ENCODE results near the gene TBC1D9B. TPM values are rescaled to one million over a fixed set of nuclear protein-coding genes. Genes with fewer than 3 reads are reported as not detected.

Gene TBC1D9B
- total and polyA plus RNA-seq, 2 of the 13 experiments (the other 11 are each of a cell fraction or from before 2014, with no cell fraction given) = 35.0 to 50.0 TPM

DNA sequence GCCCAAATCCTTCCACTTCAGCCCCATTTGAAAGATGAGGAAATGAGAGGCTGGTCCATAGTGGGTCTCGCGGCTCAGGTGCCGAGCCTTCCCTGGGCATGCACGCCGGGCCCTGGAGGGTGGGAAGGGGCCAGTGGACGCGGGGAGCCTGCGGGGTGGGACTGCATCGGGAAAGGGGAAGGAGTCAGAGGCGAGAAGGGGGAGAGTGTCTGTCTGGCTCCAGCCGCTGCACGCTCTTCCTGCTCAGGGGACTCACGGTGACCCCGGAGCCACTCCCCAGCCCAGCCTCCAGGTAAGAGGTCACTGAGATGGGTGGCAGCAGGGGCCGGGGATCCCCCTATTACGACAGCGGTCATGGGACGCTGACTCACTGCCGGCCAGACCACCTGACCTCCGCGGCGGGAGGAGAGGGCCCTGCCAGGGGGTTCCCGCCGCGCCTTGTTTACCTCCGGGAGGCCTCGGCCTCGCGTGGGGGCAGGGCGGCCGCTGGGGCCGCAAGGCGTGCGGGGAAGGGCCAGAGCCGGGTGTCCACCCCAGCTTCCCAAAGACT lies 88.9 kb downstream of the TBC1D9B start (continued):
- TF ChIP-seq PHF5A (CRISPR knock-in tag; IDR thresholded peaks at IDR 0.05; ENCODE audit: low read depth, unreplicated experiment) = peak; percentile 49
- TF ChIP-seq GABPA (IDR thresholded peaks at IDR 0.05; ENCODE audit: low read depth, low read length) = no peak
- TF ChIP-seq GABPA (CRISPR knock-in tag; IDR thresholded peaks at IDR 0.05; ENCODE audit: low read depth) = peak; percentile 63; the same call in 1 of the 2 replicates
- no peak; the same call in 1 of the 2 replicates for TF ChIP-seq TBX3 (IDR thresholded peaks at IDR 0.05; ENCODE audit: borderline replicate concordance)
- peak; percentile 3 for TF ChIP-seq POLR2G (IDR thresholded peaks at IDR 0.05; ENCODE audit: low read depth, low read length)
- TF ChIP-seq, protein P1, sequence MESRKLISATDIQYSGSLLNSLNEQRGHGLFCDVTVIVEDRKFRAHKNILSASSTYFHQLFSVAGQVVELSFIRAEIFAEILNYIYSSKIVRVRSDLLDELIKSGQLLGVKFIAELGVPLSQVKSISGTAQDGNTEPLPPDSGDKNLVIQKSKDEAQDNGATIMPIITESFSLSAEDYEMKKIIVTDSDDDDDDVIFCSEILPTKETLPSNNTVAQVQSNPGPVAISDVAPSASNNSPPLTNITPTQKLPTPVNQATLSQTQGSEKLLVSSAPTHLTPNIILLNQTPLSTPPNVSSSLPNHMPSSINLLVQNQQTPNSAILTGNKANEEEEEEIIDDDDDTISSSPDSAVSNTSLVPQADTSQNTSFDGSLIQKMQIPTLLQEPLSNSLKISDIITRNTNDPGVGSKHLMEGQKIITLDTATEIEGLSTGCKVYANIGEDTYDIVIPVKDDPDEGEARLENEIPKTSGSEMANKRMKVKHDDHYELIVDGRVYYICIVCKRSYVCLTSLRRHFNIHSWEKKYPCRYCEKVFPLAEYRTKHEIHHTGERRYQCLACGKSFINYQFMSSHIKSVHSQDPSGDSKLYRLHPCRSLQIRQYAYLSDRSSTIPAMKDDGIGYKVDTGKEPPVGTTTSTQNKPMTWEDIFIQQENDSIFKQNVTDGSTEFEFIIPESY (CRISPR knock-in tag; IDR thresholded peaks at IDR 0.05) = peak; percentile 44; the same call in 1 of the 2 replicates
- TF ChIP-seq, protein P2, sequence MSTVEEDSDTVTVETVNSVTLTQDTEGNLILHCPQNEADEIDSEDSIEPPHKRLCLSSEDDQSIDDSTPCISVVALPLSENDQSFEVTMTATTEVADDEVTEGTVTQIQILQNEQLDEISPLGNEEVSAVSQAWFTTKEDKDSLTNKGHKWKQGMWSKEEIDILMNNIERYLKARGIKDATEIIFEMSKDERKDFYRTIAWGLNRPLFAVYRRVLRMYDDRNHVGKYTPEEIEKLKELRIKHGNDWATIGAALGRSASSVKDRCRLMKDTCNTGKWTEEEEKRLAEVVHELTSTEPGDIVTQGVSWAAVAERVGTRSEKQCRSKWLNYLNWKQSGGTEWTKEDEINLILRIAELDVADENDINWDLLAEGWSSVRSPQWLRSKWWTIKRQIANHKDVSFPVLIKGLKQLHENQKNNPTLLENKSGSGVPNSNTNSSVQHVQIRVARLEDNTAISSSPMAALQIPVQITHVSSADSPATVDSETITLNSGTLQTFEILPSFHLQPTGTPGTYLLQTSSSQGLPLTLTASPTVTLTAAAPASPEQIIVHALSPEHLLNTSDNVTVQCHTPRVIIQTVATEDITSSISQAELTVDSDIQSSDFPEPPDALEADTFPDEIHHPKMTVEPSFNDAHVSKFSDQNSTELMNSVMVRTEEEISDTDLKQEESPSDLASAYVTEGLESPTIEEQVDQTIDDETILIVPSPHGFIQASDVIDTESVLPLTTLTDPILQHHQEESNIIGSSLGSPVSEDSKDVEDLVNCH (CRISPR knock-in tag; IDR thresholded peaks at IDR 0.05) = 0 out of 2 replicates have a peak, but pooled peaks have one; percentile 33
- TF ChIP-seq IKZF4 (CRISPR knock-in tag; IDR thresholded peaks at IDR 0.05; ENCODE audit: borderline replicate concordance, low read depth, not compliant biosample characterization) = no peak
- peak; percentile 78; the same call in 1 of the 2 replicates for TF ChIP-seq ZSCAN22 (CRISPR knock-in tag; IDR thresholded peaks at IDR 0.05)
- TF ChIP-seq ZNF530 (CRISPR knock-in tag; IDR thresholded peaks at IDR 0.05; ENCODE audit: low read depth) = no peak
- TF ChIP-seq IRX3 (CRISPR knock-in tag; IDR thresholded peaks at IDR 0.05; ENCODE audit: borderline replicate concordance, low read depth) = no peak
- 0 out of 2 replicates have a peak, but pooled peaks have one; percentile 50 for TF ChIP-seq SIX4 (CRISPR knock-in tag; IDR thresholded peaks at IDR 0.05)
- TF ChIP-seq KLF9 (CRISPR knock-in tag; IDR thresholded peaks at IDR 0.05; ENCODE audit: low read depth) = no peak
- no peak for TF ChIP-seq EED (CRISPR knock-in tag; IDR thresholded peaks at IDR 0.05)
- TF ChIP-seq, protein P3, sequence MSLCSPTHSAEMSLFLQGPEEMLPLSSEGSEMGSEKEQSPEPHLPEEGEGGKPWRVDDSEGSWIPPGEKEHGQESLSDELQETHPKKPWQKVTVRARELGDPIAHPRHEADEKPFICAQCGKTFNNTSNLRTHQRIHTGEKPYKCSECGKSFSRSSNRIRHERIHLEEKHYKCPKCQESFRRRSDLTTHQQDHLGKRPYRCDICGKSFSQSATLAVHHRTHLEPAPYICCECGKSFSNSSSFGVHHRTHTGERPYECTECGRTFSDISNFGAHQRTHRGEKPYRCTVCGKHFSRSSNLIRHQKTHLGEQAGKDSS (CRISPR knock-in tag; IDR thresholded peaks at IDR 0.05; ENCODE audit: borderline replicate concordance, low read depth) = no peak
- peak; percentile 100 for TF ChIP-seq PPARG (CRISPR knock-in tag; conservative IDR thresholded peaks at IDR 0.05)
- TF ChIP-seq, protein P4, sequence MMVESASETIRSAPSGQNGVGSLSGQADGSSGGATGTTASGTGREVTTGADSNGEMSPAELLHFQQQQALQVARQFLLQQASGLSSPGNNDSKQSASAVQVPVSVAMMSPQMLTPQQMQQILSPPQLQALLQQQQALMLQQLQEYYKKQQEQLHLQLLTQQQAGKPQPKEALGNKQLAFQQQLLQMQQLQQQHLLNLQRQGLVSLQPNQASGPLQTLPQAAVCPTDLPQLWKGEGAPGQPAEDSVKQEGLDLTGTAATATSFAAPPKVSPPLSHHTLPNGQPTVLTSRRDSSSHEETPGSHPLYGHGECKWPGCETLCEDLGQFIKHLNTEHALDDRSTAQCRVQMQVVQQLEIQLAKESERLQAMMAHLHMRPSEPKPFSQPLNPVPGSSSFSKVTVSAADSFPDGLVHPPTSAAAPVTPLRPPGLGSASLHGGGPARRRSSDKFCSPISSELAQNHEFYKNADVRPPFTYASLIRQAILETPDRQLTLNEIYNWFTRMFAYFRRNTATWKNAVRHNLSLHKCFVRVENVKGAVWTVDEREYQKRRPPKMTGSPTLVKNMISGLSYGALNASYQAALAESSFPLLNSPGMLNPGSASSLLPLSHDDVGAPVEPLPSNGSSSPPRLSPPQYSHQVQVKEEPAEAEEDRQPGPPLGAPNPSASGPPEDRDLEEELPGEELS (CRISPR knock-in tag; IDR thresholded peaks at IDR 0.05) = peak; percentile 90
- no peak for TF ChIP-seq ZNF44 (CRISPR knock-in tag; IDR thresholded peaks at IDR 0.05)
- TF ChIP-seq, protein P5, sequence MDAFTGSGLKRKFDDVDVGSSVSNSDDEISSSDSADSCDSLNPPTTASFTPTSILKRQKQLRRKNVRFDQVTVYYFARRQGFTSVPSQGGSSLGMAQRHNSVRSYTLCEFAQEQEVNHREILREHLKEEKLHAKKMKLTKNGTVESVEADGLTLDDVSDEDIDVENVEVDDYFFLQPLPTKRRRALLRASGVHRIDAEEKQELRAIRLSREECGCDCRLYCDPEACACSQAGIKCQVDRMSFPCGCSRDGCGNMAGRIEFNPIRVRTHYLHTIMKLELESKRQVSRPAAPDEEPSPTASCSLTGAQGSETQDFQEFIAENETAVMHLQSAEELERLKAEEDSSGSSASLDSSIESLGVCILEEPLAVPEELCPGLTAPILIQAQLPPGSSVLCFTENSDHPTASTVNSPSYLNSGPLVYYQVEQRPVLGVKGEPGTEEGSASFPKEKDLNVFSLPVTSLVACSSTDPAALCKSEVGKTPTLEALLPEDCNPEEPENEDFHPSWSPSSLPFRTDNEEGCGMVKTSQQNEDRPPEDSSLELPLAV (CRISPR knock-in tag; conservative IDR thresholded peaks at IDR 0.05; ENCODE audit: low read depth) = no peak
- TF ChIP-seq ZNF383 (CRISPR knock-in tag; IDR thresholded peaks at IDR 0.05; ENCODE audit: borderline replicate concordance) = 0 out of 2 replicates have a peak, but pooled peaks have one; percentile 46
- peak; percentile 94; the same call in 1 of the 2 replicates for TF ChIP-seq ZNF556 (CRISPR knock-in tag; IDR thresholded peaks at IDR 0.05; ENCODE audit: borderline replicate concordance)

Measured in HepG2 (cell line).